K562 (cell line): ENCODE measurements around the gene DAG1. TPM values are rescaled to one million over a fixed set of nuclear protein-coding genes. Genes with fewer than 3 reads are reported as not detected.

Source experiments
- ATAC-seq: fragments of 200-7000 bp; cut with Tn5 transposase; 3 replicates; pipeline ENCODE4 v1.9.1; 2020; ENCODE audit warnings: moderate library complexity
- BruUV-seq: library from RNA; stranded (reverse); fragments of 400-500 nt; replicated peaks from 2 replicates; lab custom pipeline; 2021; lab: Mats Ljungman, UMichigan
- CTCF ChIA-PET: fragments of 300-600 bp; formaldehyde crosslinking; extraction: SDS; loops from one replicate; lab custom pipeline; 2021; ENCODE audit warnings: low intra/inter-chr PET ratio; lab: Yijun Ruan, JAX
- POLR2A ChIA-PET: fragments of 300-600, 350-650 bp; sonication (Branson Sonifier 250); formaldehyde crosslinking; extraction: SDS; loops from one replicate; lab custom pipeline; 2021; ENCODE audit warnings: antibody characterized with exemption, inconsistent platforms; lab: Yijun Ruan, JAX
- DNase-seq, 4 experiments: peaks; one replicate each; pipeline versions ENCODE4 v3.0.0 to v3.0.0-alpha.2; 2011 to 2018; ENCODE audit warnings: low spot score in 3 of 4, mixed read lengths in 3 of 4; ENCODE audit errors: extremely low read depth in 1 of 4
- FAIRE-seq: peaks from 2 replicates; lab custom pipeline; 2011; peaks lifted over from hg19 to GRCh38; lab: Jason Lieb, UNC
- H2AFZ ChIP-seq: 2 replicates; pipeline ENCODE4 v1.6.0; 2011; ENCODE audit warnings: low read depth, low read length, control low read depth, inconsistent platforms
- H3K27ac ChIP-seq: fragments of 200-600 bp; 3 replicates; pipeline ENCODE4 v1.8.0; 2011; ENCODE audit warnings: low read depth, mild to moderate bottlenecking, control low read depth, inconsistent platforms, low read length, moderate library complexity, mixed read lengths; ENCODE audit errors: extremely low read depth
- H3K27me3 ChIP-seq, 2 experiments: fragments of 300-600 bp in 1 of 2; 2 replicates in 1 of 2; 3 replicates in 1 of 2; pipeline versions ENCODE4 v1.6.0 to v1.8.0; 2011; ENCODE audit warnings: inconsistent platforms in 2 of 2, low read length in 2 of 2, mild to moderate bottlenecking in 1 of 2, mixed read lengths in 1 of 2, moderate library complexity in 1 of 2; ENCODE audit not compliant: control insufficient read depth in 2 of 2, insufficient read depth in 2 of 2
- H3K36me3 ChIP-seq: fragments of 300-600 bp; 3 replicates; pipeline ENCODE4 v1.8.0; 2011; ENCODE audit warnings: mild to moderate bottlenecking, low read length, inconsistent platforms; ENCODE audit not compliant: control insufficient read depth, insufficient read depth
- H3K4me1 ChIP-seq, 2 experiments: fragments of 200-600 bp in 1 of 2; replicated peaks in 1 of 2; 2 replicates in 1 of 2; 3 replicates in 1 of 2; pipeline versions ENCODE4 v1.5.1 to v1.8.0; 2011; ENCODE audit warnings: inconsistent platforms in 2 of 2, low read length in 2 of 2, mild to moderate bottlenecking in 1 of 2, mixed read lengths in 1 of 2, moderate library complexity in 1 of 2; ENCODE audit not compliant: control insufficient read depth in 2 of 2, insufficient read depth in 2 of 2
- H3K4me2 ChIP-seq: 2 replicates; pipeline ENCODE4 v1.6.1; 2011; ENCODE audit warnings: low read length, control low read depth, inconsistent platforms, mixed read lengths; ENCODE audit not compliant: insufficient read depth
- H3K4me3 ChIP-seq: fragments of 200-600 bp; sonication (generic), shearing (Covaris generic); 2 replicates; pipeline ENCODE4 v1.5.1; 2016; ENCODE audit warnings: control low read depth, inconsistent platforms
- H3K79me2 ChIP-seq: fragments of 200-600 bp; 3 replicates; pipeline ENCODE4 v1.8.0; 2011; ENCODE audit warnings: low read length, inconsistent platforms; ENCODE audit not compliant: control insufficient read depth, insufficient read depth
- H3K9ac ChIP-seq, 2 experiments: 2 replicates each; pipeline versions ENCODE4 v1.6.0 to v1.6.1; 2011; ENCODE audit warnings: low read depth in 2 of 2, low read length in 2 of 2, control low read depth in 1 of 2, inconsistent platforms in 1 of 2, mild to moderate bottlenecking in 1 of 2, mixed read lengths in 1 of 2; ENCODE audit not compliant: insufficient read depth in 1 of 2
- H3K9me1 ChIP-seq: one replicate; pipeline ENCODE4 v1.6.0; 2011; ENCODE audit warnings: inconsistent platforms, mild to moderate bottlenecking, low read length, moderate library complexity; ENCODE audit not compliant: control insufficient read depth, insufficient read depth
- H3K9me3 ChIP-seq: replicated peaks from 2 replicates; pipeline ENCODE4 v1.5.1; 2011; ENCODE audit warnings: low read depth, low read length, inconsistent platforms; ENCODE audit not compliant: control insufficient read depth, insufficient read depth
- H4K20me1 ChIP-seq: replicated peaks from 2 replicates; pipeline ENCODE4 v1.6.1; 2011; ENCODE audit warnings: low read length, inconsistent platforms, mixed read lengths; ENCODE audit not compliant: control insufficient read depth, insufficient read depth
- CBFA2T2 ChIP-seq: fragments of 450-650 bp; conservative IDR thresholded peaks from 2 replicates; pipeline ENCODE4 v1.6.1; 2017; ENCODE audit warnings: mild to moderate bottlenecking
- CEBPG ChIP-seq, 3 experiments: fragments of 200-800 bp in 1 of 3; sonication (Bioruptor generic) in 1 of 3; sonication (generic) in 1 of 3; formaldehyde crosslinking in 1 of 3; IDR thresholded peaks in 2 of 3; conservative IDR thresholded peaks in 1 of 3; 2 replicates each; pipeline versions ENCODE4 v1.6.1 to v1.8.0; 2016 to 2022; ENCODE audit warnings: missing compliant biosample characterization in 2 of 3, missing genetic modification characterization in 2 of 3, mild to moderate bottlenecking in 1 of 3, missing genetic modification reagents in 1 of 3
- GTF3C2 ChIP-seq: IDR thresholded peaks from 3 replicates; pipeline ENCODE4 v1.6.1; 2011; ENCODE audit warnings: borderline replicate concordance, mild to moderate bottlenecking, moderate library complexity; ENCODE audit not compliant: insufficient read length; ENCODE audit errors: extremely low read depth
- HMG20B ChIP-seq: fragments of 250-450 bp; sonication (Bioruptor Pico); IDR thresholded peaks from 2 replicates; pipeline ENCODE4 v1.5.0; 2021; ENCODE audit warnings: mild to moderate bottlenecking
- WGBS: fragments of 100-300 bp; shearing (Covaris generic); methylation state at CpG from one replicate; pipeline ENCODE4 v1.1.6; 2016; ENCODE audit warnings: low coverage, mixed read lengths; ENCODE audit not compliant: insufficient coverage; ENCODE audit errors: missing lambda C conversion rate; 5-methylcytosine and 5-hydroxymethylcytosine counted together
- in situ Hi-C: fragments of 300-500 bp; cut with MboI; formaldehyde crosslinking; loops from 4 replicates; pipeline ENCODE4 v1.15.0; 2018; ENCODE audit warnings: inconsistent platforms, mixed read lengths
- intact Hi-C: fragments of 100-400 bp; cut with micrococcal nuclease; formaldehyde crosslinking; loops from 2 replicates; pipeline ENCODE4 v1.14.2; 2022
- polyA plus RNA-seq, 8 experiments: library from polyadenylated mRNA; depleted of rRNA in 4 of 8; stranded (reverse) in 5 of 8; unstranded in 3 of 8; fragments of >200 nt; fragmentation: Nextera tagmentation in 2 of 8; fragmentation: Illumina TruSeq in 1 of 8; extraction: Ambion mirVana in 2 of 8; extraction: Trizol in 1 of 8; gene quantifications; 2 replicates each; pipeline versions ENCODE4 v1.2.1 to v1.2.3, GENCODE V29; 2011 to 2014; ENCODE audit warnings: inconsistent platforms in 1 of 8, missing spikeins in 1 of 8
- total RNA-seq, 7 experiments: library from RNA; depleted of rRNA in 6 of 7; stranded (reverse); fragments of >200 nt in 6 of 7; fragmentation: Illumina TruSeq in 2 of 7; extraction: Trizol in 2 of 7; gene quantifications; 2 replicates each; pipeline versions ENCODE4 v1.2.1 to v1.2.3, GENCODE V29; 2011 to 2021; ENCODE audit warnings: low replicate concordance in 1 of 7
- TF ChIP-seq, protein P1 (sequence below): fragments of 450-650 bp; formaldehyde crosslinking; IDR thresholded peaks from 2 replicates; pipeline ENCODE4 v1.4.0; 2020; ENCODE audit warnings: mild to moderate bottlenecking, moderate library complexity

Gene DAG1
- total and polyA plus RNA-seq, 9 of the 15 experiments (the other 6 are each of a cell fraction or from before 2014, with no cell fraction given): 0.29 to 19.6 (median 8.2) TPM

- H3K4me1 ChIP-seq: no peaks in the 10 kb centered on the region; a peak in 1 of 5 replicates
- no peak for TF ChIP-seq HMG20B (CRISPR knock-in tag)
- TF ChIP-seq, protein P1, sequence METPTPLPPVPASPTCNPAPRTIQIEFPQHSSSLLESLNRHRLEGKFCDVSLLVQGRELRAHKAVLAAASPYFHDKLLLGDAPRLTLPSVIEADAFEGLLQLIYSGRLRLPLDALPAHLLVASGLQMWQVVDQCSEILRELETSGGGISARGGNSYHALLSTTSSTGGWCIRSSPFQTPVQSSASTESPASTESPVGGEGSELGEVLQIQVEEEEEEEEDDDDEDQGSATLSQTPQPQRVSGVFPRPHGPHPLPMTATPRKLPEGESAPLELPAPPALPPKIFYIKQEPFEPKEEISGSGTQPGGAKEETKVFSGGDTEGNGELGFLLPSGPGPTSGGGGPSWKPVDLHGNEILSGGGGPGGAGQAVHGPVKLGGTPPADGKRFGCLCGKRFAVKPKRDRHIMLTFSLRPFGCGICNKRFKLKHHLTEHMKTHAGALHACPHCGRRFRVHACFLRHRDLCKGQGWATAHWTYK (CRISPR knock-in tag): no peak
- no peak for TF ChIP-seq GTF3C2
- TF ChIP-seq CEBPG (CRISPR knock-in tag; IDR thresholded peaks at IDR 0.05): no peak
- TF ChIP-seq CEBPG (tag; conservative IDR thresholded peaks at IDR 0.05 in 1 of 2, IDR thresholded peaks at IDR 0.05 in 1 of 2): no peak
- no peak for TF ChIP-seq CBFA2T2
- TF ChIP-seq, all 486 proteins: peak for 0
- Histone ChIP-seq H3K4me3 (no peak overlapping the region), H4K20me1 (no peaks in the 10 kb centered on the region), H3K36me3 (no peaks in the 10 kb centered on the region), H3K9me3 (no peaks in the 10 kb centered on the region), H3K27me3 (no peaks in the 10 kb centered on the region), H3K27ac (no peak overlapping the region), H3K9me1 (no peaks in the 10 kb centered on the region), H3K79me2 (no peaks in the 10 kb centered on the region), H2AFZ (peak overlapping the region; percentile 55), H3K9ac (peak overlapping the region in 1 of 2 experiments; percentile 73; a peak in 1 of 4 replicates), H3K4me2 (no peak overlapping the region)
- 77% methylated on average over 3 of the region's 3 CpGs for WGBS
- intact Hi-C loops (loop anchor here (1.0 kb wide), 2 partner anchors 84 to 216 kb away; no protein-coding TSS in a partner anchor), in situ Hi-C loops (no loop called here)
- no TSS peak for BruUV-seq
- peak in 1 of 4 experiments; percentile 2 for DNase-seq
- FAIRE-seq: no peak
- POLR2A ChIA-PET: interaction anchor here (1.1 kb wide), 1 partner anchor 290 kb away, joined by 3 read pairs; no protein-coding TSS in a partner anchor
- no peak for ATAC-seq
- CTCF ChIA-PET: interaction anchor here (0.6 kb wide), 1 partner anchor 384 kb away, joined by 3 read pairs; no protein-coding TSS in a partner anchor
These were observed 15.0 kb upstream of the DAG1 start for GRCh38 chr3:49454898-49455681.
